HCEC 1CT (cell line): ENCODE results near the gene OR2V2.

Source experiments
- DNase-seq: peaks from one replicate; pipeline ENCODE4 v3.0.0-alpha.2; 2017

The OR2V2 gene

GRCh38 chr5:181149355-181149754 is 2.0 kb downstream of the OR2V2 start:
- no peak for DNase-seq

GRCh38 chr5:181149806-181150733 is 2.7 kb downstream of the OR2V2 start:
- no peak for DNase-seq

- peak; percentile 39 for DNase-seq
These were observed 3.8 kb downstream of the OR2V2 start for GRCh38 chr5:181151146-181151545.

DNA sequence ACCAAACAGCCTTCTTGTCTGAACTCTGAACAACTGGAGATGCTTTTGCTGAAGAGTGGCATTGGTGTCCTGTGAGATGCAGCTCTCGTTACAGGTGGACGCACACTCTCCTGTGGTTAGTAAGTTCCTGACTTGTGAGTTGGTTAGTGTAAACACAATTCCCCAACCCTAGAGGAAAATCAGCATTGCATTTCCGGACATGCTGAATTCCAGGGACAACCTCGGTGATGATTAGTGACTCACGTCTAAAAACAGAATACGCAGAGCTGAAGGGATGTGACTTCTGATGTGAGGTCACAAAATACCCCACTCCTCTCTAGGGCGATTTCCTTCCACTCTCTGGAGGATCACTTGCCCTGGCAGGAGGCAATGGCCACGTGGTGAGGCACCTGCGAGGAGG is 5.0 kb downstream of the OR2V2 start:
- peak; percentile 79 for DNase-seq

- DNase-seq = no peak
These were observed 6.4 kb downstream of the OR2V2 start for GRCh38 chr5:181153814-181154213.

GRCh38 chr5:181156758-181157157 is 9.4 kb downstream of the OR2V2 start:
- DNase-seq = no peak

DNA sequence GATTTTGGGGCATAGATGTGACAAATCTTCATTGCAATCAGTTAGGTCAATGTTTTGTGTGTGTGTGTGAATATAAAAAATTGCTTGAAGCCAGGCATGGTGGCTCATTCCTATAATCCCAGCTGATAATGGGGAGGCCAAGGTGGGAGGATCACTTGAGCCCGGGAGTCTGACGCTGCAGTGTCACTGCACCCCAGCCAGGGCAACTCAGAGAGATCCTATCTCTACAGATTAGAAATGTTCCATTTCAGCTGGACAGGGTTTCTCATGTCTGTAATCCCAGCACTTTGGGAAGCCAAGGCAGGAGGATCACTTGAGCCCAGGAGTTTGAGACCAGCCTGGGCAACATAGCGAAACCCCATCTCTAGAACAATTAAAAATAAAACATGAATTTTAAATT is 11.5 kb downstream of the OR2V2 start:
- DNase-seq = no peak

DNA sequence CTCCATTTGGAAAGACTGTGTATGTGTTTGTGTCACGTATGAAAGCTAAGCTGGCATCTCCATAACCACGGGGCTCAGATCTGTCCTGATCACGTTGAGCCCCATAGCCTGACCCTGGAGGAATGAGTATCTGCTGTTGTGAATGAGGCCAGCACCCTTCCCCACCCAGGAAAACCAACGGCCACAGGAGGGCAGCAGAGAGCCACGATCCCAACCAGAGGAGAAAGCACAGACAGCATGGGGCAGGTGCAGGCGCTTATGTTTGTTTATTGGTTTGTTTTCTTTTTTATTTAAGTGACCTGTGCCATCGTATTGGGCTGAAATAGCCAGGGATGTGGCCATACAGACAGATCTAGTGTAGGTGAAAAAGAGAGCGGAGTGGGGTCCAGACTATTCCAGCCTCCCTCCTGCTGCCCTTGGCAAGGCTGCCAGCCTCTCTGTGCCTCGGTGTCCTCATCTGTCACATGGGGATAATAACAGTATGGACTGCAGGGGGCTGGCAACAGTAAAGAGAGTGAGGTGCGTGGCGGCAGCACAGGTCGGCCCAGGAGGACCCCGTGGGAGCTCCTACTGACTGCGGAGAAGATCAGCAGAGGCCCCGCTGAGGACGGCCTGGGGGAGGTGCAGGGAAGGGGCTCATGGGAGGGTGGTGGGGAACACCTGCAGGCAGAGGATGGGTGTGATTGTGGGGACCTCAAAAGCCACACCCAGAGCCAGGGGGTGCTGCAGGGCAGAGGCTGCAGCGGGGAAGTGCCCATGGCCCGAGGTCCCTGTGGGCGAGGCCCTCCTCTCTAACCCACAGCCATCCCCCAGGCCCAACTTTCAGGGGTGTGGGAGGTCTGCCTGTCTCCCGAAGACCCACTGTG is 12.1 kb downstream of the OR2V2 start:
- peak; percentile 61 for DNase-seq

DNA sequence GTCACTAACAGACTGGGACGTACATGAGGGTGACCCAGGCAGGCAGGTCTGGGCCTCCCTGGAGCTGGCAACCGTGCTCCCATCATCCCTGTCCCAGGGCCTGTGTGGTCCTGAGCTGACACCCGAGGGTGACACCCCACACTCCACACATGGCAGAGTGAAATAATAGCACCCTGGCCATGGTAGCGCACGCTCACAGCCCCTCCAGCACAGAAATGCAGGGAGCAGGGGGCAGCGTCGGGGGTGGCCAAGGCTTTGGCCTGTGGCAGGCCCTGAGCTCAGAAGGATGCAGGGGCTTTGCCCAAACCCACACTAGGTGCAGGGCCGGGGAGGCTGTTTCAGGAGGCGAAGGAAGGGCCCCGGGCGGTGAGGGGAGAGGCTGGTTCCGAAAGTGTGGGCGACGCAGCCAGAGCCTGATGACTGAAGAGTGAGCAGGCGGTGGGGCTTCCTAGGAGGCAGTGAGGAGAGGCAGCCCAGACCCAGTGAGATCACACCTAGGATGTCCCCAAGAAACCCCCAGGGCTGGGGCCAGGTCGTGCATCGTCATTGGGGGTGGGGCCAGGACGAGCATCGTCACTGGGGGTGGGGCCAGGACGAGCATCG is 12.9 kb downstream of the OR2V2 start:
- DNase-seq = peak; percentile 39

GRCh38 chr5:181160755-181161533 is 13.6 kb downstream of the OR2V2 start:
- DNase-seq = peak; percentile 72

GRCh38 chr5:181161534-181162175 is 14.3 kb downstream of the OR2V2 start:
- DNase-seq = no peak

DNA sequence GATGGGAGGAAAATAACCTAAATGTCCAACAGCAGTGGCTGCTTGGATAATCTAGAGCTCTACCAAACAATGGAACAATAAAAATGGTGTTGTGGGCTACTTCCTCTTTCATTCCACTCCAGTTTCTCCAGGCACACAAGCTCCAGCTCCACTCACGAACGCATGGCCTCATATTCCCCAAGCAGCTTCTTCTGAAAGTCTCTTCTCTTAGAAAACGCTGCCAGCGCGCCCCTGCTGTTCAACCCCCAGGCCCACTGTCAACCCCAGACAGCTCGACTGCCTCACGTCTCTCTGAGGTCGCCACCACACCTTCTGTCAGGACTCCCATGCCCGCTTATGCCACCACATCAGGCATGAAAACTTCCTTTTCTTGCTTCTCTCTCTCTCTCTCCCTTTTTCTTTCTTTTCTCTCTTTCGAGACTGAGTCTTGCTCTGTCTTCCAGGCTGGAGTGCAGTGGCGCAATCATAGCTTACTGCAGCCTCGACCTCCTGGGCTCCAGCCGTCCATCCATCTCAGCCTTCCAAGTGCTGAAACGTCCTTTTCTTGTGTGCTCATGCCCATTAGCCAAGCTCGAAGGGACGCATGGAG is 16.2 kb downstream of the OR2V2 start:
- no peak for DNase-seq

DNA sequence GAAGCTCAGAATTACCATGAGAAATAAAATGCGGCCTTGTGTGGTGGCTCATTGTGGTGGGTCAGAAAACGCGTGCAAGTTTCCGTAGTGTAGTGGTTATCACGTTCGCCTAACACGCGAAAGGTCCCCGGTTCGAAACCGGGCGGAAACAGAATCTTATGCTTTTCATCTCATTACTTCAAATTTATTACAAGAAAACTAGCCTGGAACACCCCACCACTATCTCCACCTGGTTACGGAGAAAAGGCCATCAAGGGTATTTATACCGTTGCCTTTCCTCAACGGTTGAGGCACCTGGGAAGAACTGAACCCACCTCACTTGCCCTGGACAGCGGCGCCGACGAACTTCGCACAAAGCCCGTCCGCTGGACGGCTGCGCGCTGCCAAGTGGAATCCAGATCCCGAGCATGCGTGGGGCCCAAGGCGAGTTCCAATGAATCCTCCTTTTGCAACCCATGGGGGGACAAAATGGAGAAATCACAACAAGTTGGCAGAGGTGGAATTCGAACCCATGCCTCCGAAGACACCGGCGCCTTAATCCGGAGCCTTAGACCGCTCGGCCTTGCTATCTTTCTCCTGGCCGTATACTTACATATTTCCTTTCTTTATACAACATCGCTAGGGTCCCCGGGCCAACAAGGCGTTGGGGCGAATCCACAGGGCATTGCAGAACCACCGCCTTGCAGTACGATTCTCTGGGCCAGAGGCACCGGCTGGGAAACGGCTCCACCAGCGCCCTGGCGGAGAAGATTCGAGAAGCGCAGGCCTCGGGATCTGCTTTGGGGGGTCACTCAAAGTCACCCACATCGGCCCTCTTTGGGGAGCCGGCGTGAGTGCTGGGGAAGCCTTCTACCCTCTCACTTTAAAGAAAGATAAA is 16.9 kb downstream of the OR2V2 start:
- no peak for DNase-seq

- DNase-seq = peak; percentile 51
These were observed 19.7 kb downstream of the OR2V2 start for GRCh38 chr5:181166812-181167733.

DNA sequence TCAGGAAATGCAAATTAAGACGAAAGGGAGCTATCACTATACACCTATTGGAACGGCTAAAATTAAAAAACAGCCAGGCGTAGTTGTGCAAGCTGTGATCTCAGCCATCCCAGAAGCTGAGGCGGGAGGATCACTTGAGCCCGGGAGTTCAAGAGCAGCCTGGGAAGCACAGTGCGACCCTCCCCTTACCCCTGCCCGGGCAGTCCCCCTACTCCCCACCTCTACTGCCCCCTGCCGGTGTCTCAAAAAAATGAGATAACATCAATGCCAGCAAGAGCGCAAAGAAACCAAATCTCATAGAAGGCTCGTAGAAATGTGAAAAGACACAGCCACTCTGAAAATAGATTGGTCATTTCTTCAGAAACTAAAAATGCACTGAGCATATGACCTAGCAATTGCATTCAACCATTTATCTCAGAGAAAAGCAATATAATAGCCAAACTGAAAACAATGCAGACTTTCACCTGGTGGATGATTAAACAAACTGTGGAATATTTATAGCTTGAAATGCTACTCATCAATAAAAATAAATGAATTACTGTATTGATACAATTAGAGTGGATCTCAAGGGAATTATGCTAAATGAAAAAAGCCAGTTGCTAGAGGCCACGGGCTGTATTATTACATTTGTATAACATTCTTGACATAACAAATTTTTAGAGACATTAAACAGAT is 20.6 kb downstream of the OR2V2 start:
- no peak for DNase-seq

DNA sequence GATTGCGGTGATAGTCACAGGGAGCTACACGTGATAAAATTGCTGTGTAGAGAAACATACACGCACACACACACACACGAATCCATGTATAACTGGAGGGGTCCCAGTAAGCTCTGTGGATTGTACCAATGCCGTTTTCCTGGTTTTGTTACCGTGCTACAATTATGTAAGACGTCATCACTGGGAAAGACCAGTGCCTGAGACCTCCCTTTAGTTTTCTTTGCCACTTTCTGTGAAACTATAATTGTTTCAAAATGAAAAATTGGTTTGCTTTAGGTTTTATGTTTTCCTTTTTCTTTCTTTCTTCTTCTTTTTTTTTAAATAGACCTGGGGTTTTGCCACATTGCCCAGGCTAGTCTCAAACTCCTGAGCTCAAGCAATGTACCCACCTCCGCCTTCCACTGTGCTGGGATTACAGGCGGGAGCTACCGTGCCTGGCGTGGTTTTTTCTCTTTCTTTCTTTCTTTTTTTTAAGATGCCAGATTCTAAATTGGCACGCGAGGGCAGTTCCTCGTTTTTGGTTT is 21.3 kb downstream of the OR2V2 start:
- DNase-seq = no peak

GRCh38 chr5:181169459-181170236 is 22.3 kb downstream of the OR2V2 start:
- peak; percentile 58 for DNase-seq
